Right atrium auricular region (tissue), 2 donors: ENCODE results near the gene WWOX. TPM values are rescaled to one million over a fixed set of nuclear protein-coding genes. Genes with fewer than 3 reads are reported as not detected.

Experiments used
- DNase-seq: peaks from one replicate; pipeline ENCODE4 v3.0.0-alpha.2; 2019; ENCODE audit warnings: low spot score
- H3K27ac ChIP-seq, 2 donors: fragments of 200-600 bp; sonication (generic); 1 replicate in 1 of 2; 2 replicates in 1 of 2; pipeline ENCODE4 v1.5.1; 2016 to 2019
- H3K27me3 ChIP-seq, 2 donors: fragments of 200-600 bp; sonication (generic); one replicate each; pipeline versions ENCODE4 v1.5.1 to v1.6.0; 2017 to 2019
- H3K36me3 ChIP-seq: fragments of 200-600 bp; sonication (generic); one replicate; pipeline ENCODE4 v1.5.1; 2016
- H3K4me1 ChIP-seq, 2 donors: fragments of 200-600 bp; sonication (generic); one replicate each; pipeline versions ENCODE4 v1.5.1 to v1.6.0; 2017 to 2019
- H3K4me3 ChIP-seq, 2 donors: fragments of 200-600 bp; sonication (generic); 1 replicate in 1 of 2; 2 replicates in 1 of 2; pipeline ENCODE4 v1.5.1; 2017 to 2019; ENCODE audit warnings: mild to moderate bottlenecking in 1 of 2, moderate library complexity in 1 of 2
- H3K9me3 ChIP-seq, 2 donors: fragments of 200-600 bp; sonication (generic); one replicate each; pipeline ENCODE4 v1.5.1; 2019
- CTCF ChIP-seq, 2 donors: fragments of 200-600 bp; sonication (generic); IDR thresholded peaks; one replicate each; pipeline ENCODE4 v1.5.1; 2019; ENCODE audit warnings: antibody characterized with exemption in 2 of 2
- total RNA-seq, 2 donors: library from RNA; depleted of rRNA; stranded (reverse); fragments of >200 nt; gene quantifications; one replicate each; pipeline ENCODE4 v1.1.0, GENCODE V29; 2016

WWOX gene
- total RNA-seq, 2 donors from 2014 or later, result 14.8 to 20.8 TPM

- TF ChIP-seq CTCF (IDR thresholded peaks at IDR 0.05), result no peak
- no peak overlapping the region for H3K4me3 ChIP-seq
- peaks cover 0 to 11% of the 10 kb centered on the region in 2 donors for H3K4me1 ChIP-seq
- no peaks in the 10 kb centered on the region for H3K27me3 ChIP-seq
- no peaks in the 10 kb centered on the region for H3K9me3 ChIP-seq
- peak; percentile 65 for DNase-seq
- no peak overlapping the region for H3K27ac ChIP-seq
- no peaks in the 10 kb centered on the region for H3K36me3 ChIP-seq
Measured at GRCh38 chr16:78504401-78504851, 405.0 kb downstream of the WWOX start.

- TF ChIP-seq CTCF (IDR thresholded peaks at IDR 0.05), result no peak
- Histone ChIP-seq H3K4me1 (peaks cover 0 to 11% of the 10 kb centered on the region in 2 donors), H3K4me3 (no peak overlapping the region), H3K9me3 (no peaks in the 10 kb centered on the region), H3K27ac (peak overlapping the region; percentile 3 to 37), H3K36me3 (no peaks in the 10 kb centered on the region), H3K27me3 (no peaks in the 10 kb centered on the region)
- DNase-seq, result no peak
Measured at GRCh38 chr16:78505036-78505435, 405.6 kb downstream of the WWOX start.

GRCh38 chr16:78505544-78506366 is 406.3 kb downstream of the WWOX start:
- Histone ChIP-seq H3K27ac (peak overlapping the region; percentile 22 to 37), H3K27me3 (no peaks in the 10 kb centered on the region), H3K36me3 (no peaks in the 10 kb centered on the region), H3K9me3 (no peaks in the 10 kb centered on the region), H3K4me3 (peak overlapping the region in 1 of 2 donors; percentile 19), H3K4me1 (peaks cover 0 to 11% of the 10 kb centered on the region in 2 donors)
- peak; percentile 77 for DNase-seq
- peak in 1 of 2 donors; percentile 49 for TF ChIP-seq CTCF (IDR thresholded peaks at IDR 0.05)

GRCh38 chr16:78506367-78507193 is 407.1 kb downstream of the WWOX start:
- H3K27ac ChIP-seq, result peak overlapping the region in 1 of 2 donors; percentile 22
- DNase-seq, result no peak
- no peaks in the 10 kb centered on the region for H3K27me3 ChIP-seq
- H3K9me3 ChIP-seq, result no peaks in the 10 kb centered on the region
- H3K36me3 ChIP-seq, result no peaks in the 10 kb centered on the region
- H3K4me1 ChIP-seq, result peaks cover 0 to 11% of the 10 kb centered on the region in 2 donors
- H3K4me3 ChIP-seq, result peak overlapping the region in 1 of 2 donors; percentile 19
- no peak for TF ChIP-seq CTCF (IDR thresholded peaks at IDR 0.05)

DNA sequence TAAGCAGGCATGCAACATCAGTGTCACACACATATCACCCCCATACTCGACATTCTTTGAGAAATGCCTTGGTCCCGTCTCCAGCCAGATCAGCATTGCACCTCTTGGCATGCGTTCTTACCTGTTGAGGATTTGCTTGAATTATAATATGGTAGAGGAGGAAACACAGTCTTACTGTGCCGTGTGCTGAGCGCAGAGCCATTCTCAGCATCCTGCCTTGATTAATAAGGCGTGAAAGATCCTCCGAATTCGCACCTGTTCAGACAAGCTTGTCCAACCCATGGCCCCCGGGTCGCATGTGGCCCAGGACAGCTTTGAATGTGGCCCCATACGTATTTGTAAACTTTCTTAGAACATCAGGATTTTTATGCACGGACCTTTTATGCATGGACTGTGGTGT is 408.1 kb downstream of the WWOX start:
- Histone ChIP-seq H3K4me3 (no peak overlapping the region), H3K4me1 (peaks cover 0 to 11% of the 10 kb centered on the region in 2 donors), H3K27me3 (no peaks in the 10 kb centered on the region), H3K36me3 (no peaks in the 10 kb centered on the region), H3K27ac (no peak overlapping the region), H3K9me3 (no peaks in the 10 kb centered on the region)
- no peak for DNase-seq
- TF ChIP-seq CTCF (IDR thresholded peaks at IDR 0.05), result no peak
